Panc1 (cell line): ENCODE measurements around the gene KRT38.

Experiments
- CTCF ChIP-seq: fragments of 450-650 bp; IDR thresholded peaks from 2 replicates; pipeline ENCODE4 v1.5.1; 2017; ENCODE audit warnings: mild to moderate bottlenecking
- POLR2AphosphoS5 ChIP-seq: IDR thresholded peaks from 2 replicates; pipeline ENCODE4 v1.6.1; 2012; ENCODE audit warnings: mild to moderate bottlenecking, low read depth, low read length, moderate library complexity
- REST ChIP-seq, 2 experiments: IDR thresholded peaks; 2 replicates each; pipeline ENCODE4 v1.6.1; 2011 to 2012; ENCODE audit warnings: low read depth in 2 of 2, control low read depth in 1 of 2, low read length in 1 of 2, mild to moderate bottlenecking in 1 of 2, moderate library complexity in 1 of 2; ENCODE audit not compliant: insufficient read depth in 1 of 2
- SIN3A ChIP-seq: IDR thresholded peaks from 2 replicates; pipeline ENCODE4 v1.6.1; 2012; ENCODE audit warnings: low read depth, mild to moderate bottlenecking, low read length, moderate library complexity, borderline replicate concordance; ENCODE audit not compliant: insufficient read depth

GRCh38 chr17:41403404-41404023 is 37.3 kb downstream of the KRT38 start:
- TF ChIP-seq SIN3A (no peak), CTCF (no peak), REST (IDR thresholded peaks at IDR 0.05; ENCODE audit: insufficient read depth in 1 of 2, low read depth in 2 of 2, low read length in 1 of 2) (no peak), POLR2AphosphoS5 (no peak)
